Right ventricle myocardium superior (tissue), 1 donor: ENCODE results near the gene PCBP3. TPM values are rescaled to one million over a fixed set of nuclear protein-coding genes. Genes with fewer than 3 reads are reported as not detected.
"Not testable (repeated sequence)": the region's sequence is repeated elsewhere in the genome, so short reads cannot be mapped to it uniquely, and the experiment has no call there.

Experiments used
- ATAC-seq: fragments of 200-7000 bp; cut with Tn5 transposase; one replicate; pipeline ENCODE4 v1.9.1; 2020; ENCODE audit warnings: mild to moderate bottlenecking; ENCODE audit not compliant: poor library complexity
- DNase-seq: peaks from one replicate; pipeline ENCODE4 v3.0.0-alpha.2; 2020
- intact Hi-C: fragments of 100-400 bp; cut with DNase I; formaldehyde crosslinking; loops from one replicate; pipeline ENCODE4 v1.11.2; 2022
- total RNA-seq: library from RNA; stranded (reverse); fragmentation: NEBNext Ultra II Directional; extraction: Animal tissue kit (Norgen Biotek cat#: 25700); gene quantifications from one replicate; pipeline ENCODE4 v1.2.1, GENCODE V29; 2021
- donor health status: DM: no; HTN: yes; CAD: no; lungs with severe emphysema.

PCBP3 gene
- total RNA-seq, 1 donor from 2014 or later: 2.0 TPM

DNA sequence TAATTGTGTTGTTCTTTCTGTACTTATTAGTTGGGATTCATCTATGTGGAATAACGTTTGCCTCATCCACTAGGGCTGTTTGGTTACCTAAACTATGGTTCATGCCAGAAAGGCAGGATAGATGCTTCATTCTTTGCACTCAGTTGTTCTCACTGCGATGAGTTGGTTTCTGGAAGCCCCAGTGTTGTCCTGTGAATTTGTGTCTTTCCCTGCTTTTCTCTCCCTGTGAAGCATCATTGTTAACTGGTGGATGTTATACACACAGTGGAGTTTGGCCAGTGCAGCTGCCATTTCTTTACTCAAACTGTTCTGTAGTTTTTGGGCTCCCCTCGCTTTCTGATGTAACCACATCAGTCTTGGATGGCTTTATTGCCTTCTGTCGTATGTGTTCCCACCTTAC, 194.4 kb downstream of the PCBP3 start:
- DNase-seq: no peak
- intact Hi-C loops: no loop called here
- ATAC-seq: no peak

DNA sequence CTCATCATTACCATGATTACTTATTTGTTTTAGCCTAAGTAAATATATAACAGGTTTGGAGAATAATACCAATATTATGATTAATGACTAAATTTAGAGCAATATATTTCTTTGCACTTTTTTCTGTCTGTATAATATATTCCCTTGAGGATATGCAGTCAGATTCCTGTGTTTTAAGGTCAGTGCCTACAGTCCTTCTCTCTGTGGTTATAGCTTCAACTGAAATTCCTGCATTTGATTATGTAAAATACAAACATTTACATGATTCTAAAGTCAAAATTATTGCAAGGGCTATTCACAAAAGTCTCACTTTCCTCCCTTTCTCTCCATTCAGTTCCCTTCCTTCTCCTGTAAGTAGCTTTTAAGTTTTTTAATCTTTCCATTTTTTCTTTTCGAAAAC, 195.1 kb downstream of the PCBP3 start:
- no peak for DNase-seq
- intact Hi-C loops: no loop called here
- no peak for ATAC-seq

DNA sequence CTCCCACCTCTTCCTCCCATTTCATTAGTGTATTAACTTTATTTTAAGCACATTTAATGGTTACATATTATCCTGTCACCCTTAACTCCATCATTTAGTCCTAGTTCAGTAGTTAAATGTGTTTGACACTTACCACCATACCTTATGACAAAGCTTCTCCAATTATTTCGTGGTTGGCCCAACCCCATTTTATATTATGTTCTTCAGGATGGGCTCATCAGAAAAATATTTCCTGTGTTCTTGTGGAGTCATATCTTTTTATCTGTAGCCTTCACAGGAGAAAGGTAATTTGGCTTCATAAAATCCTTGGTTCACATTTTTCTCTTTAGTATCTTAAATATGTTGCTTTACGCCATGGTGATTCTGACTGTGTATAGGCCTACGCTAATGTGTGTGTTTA, 195.7 kb downstream of the PCBP3 start:
- DNase-seq (no peak), ATAC-seq (no peak)
- intact Hi-C loops: no loop called here

DNA sequence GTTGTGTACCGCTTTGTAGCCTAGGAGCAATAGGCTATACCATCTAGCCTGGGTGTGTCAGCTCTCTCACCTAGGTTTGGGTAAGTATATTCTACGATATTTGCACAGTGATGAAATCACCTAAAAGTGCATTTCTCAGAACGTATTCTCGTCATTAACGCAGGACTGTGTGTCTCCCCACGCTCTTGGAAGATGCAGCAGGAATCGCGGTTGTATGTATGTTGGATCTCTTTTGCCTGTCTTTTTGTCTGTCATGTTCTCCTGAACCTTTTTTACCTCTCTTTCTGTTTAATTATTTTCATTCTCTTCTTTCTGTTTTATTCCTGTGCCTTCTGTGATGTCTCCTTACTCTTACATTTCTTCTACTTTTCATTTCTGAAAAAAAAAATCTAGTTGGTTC, 197.5 kb downstream of the PCBP3 start:
- DNase-seq (no peak), ATAC-seq (no peak)
- intact Hi-C loops: no loop called here

DNA sequence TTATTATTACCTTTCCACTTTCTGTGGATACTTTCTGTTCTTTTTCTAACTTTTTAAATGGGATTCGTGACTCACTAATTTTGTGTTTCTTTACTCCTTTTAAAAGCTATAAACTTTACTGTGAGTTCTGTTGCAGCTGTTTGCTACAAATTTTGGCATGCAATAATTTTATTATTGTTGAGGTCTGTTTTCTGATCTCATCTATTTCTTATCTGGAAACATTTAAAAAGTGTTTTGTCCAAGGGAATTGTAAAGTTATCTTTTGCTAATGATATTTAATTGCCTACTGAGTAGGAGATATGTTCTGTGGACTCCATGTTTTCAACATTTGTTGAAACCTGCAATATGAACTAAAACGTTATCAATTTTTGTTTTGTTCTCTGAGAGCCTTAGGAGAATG, 199.9 kb downstream of the PCBP3 start:
- DNase-seq: no peak
- no peak for ATAC-seq
- intact Hi-C loops: no loop called here

DNA sequence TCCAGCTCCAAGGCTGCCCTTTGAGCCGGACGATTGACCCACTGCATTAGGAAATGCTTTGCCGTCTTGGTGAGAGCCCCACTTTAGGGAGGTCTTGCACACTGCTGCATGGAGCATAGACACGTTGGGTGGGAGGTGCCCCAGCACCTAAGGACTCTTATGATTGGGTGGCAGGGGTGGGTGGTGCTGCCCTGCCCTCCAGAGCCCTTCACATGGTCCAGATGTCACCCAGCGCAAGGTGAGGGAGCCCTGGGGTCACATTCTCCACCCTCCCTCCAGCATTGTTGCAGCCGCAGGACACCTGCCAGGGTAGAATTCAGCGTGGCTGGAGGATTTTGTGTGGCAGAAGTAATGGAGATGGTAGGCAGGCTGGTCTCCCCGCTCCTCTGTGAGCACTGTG, 200.7 kb downstream of the PCBP3 start:
- no peak for ATAC-seq
- no peak for DNase-seq

DNA sequence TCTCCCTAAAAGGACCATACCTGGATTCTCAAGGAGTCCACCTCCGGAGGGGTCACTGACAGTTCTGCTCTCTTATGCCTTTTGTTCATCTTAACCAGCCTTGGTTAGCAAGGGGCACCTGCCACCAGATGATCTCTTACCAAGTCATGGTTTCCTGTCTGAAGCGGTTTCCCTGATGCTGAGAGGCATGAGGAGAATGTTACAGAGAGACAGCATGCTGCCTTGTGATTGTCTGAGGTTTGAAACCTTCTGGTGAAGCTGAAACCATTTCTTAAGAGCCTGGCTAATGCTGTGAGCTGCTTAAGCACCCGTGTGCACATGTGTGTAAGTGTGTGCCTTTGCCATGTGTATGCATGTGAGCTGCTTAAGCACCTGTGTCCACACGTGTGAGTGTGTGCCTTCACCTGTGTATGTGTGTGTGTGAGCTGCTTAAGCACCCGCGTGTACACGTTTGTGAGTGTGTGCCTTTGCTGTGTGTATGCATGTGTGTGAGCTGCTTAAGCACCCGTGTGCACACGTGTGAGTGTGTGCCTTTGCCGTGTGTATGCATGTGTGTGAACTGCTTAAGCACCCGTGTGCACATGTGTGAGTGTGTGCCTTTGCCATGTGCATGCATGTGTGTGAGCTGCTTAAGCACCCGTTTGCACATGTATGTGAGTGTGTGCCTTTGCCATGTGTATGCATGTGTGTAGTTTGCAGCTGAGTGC, 201.7 kb downstream of the PCBP3 start:
- ATAC-seq: no peak
- no peak for DNase-seq
- intact Hi-C loops: no loop called here

More for the DNA sequence above, 200.7 kb downstream of the PCBP3 start:
- intact Hi-C loops: no loop called here

DNA sequence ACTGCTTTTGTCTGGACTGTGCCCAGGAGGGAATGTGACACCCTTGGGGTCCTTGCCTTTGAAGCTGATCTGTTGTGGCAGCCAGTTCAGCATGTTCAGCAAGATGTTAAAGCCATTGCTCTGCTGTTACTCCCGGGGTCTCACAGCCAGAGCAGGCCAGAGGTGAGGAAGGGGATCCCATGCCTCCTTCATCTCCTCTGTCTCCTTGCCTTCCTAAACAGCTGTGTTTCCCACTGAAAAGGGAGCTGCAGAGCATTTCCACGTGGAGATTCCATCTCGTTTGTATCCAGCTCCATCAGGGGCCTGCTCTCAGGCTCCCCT, 202.2 kb downstream of the PCBP3 start:
- intact Hi-C loops: no loop called here
- DNase-seq: no peak
- no peak for ATAC-seq

DNA sequence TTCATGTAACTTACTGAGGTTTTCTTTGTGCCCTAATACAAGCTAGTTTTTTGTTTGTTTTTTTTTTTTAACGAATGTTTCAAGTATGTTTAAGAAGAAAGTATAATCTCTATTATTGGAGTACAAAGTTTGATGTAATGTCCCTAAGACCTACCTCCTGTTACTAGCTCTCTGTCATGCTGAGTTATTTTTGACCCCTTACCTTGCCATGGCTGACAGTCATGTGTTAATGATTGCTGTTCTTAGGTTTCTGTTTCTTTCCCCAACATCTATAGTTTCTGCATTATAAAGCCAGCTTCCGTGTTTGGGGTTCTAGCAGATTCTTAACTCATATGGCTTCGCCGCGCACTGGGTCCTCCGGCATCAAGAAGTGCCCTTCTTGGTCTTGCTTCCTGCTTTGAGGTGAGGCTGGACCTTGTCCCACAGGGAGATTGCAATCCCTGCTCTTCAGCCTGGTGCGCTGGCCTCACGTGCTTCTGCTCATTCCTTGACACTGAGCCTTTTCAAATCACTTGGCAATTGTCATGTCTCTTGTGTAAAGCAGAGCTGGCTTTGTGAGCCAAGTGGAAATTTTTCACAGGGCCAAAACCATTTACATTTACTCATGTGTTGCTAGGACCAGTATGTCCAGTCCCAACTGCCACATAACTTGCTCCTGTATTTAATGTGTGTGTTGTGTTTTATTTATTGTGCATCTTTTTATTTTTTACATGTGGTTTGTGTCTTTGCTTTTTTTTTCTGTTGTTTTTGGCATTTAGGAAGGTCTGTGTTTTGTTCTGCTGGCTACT, 203.0 kb downstream of the PCBP3 start:
- peak; percentile 66 for DNase-seq
- peak; percentile 91 for ATAC-seq
- intact Hi-C loops: no loop called here

DNA sequence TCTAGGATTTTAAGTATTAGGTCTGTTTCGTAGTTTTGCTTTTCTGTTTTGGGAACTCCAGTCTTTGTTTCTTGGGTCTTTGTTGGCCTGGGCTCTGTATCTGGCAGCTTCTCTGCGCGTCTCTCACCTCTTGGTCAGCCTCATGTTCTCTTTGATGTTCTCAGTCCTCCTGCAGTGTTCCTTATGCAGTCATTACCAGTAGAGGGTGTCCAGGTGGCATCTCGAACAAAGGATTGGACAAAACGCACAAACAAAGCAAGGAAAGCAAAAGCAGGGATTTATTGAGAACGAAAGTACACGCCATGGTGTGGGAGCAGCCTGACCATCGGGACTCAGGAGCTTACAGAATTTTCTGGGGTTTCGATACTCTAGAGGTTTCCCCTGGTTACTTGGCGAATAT, 204.3 kb downstream of the PCBP3 start:
- ATAC-seq (no peak), DNase-seq (no peak)
- intact Hi-C loops: no loop called here

DNA sequence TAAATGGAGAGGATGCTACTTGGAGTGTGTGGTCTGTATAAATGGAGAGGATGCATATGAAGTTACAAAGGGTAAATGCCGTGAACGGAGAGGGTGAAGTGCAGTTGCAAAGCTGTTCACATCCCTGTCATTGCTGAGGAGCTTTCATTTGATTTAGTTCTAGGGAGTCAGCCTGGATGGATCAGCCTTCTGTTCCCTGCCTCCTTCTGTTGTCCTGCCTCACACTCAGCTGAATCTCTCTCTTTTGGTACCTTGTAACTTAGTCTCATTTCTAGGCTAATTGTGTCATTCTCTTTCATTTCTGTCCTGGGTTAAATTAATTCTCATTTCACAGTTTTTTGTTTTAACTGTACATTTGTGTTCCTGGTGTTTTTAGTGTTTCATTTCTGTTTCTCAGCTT, 204.8 kb downstream of the PCBP3 start:
- ATAC-seq: no peak
- intact Hi-C loops: no loop called here
- DNase-seq: no peak

DNA sequence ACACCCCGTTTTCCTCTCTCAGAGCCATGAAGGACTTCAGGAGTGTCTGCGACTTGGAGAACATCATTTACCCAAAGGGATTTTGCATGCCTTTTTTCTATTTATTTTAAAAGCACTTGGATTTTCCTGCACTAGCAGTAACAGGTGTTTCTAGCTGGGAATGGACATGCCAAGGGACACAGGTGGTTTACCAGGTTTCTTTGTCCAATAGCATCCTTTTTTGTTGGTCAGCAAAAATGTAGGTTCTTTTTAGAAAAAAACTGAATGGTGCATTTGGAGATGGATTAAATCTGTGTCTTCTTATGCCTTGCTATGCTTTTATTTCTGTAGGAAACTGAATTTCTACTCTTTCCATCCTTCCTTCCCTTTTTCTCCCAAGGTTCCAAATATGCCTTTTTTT, 205.3 kb downstream of the PCBP3 start:
- DNase-seq (no peak), ATAC-seq (no peak)
- intact Hi-C loops: no loop called here

DNA sequence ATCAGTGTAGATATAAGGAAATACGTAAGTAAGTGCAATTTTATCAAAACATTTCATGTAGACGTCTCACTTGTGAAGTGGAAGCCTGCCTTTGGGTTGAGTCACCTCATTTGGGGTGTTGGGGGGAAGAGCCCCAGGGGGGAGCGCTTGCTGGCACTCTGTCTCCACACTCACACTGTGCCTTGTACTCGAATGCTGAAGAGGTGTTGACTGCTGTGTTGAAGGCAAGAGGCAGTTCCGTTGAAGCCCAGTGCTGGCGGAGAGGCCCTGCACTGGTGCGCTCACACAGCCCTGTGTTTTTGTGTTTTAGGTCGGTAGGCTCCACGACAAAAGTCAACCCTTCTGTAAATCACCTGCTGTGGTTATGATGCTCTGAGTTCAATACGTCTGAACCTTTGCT, 206.1 kb downstream of the PCBP3 start:
- DNase-seq (no peak), ATAC-seq (no peak)
- intact Hi-C loops: no loop called here

DNA sequence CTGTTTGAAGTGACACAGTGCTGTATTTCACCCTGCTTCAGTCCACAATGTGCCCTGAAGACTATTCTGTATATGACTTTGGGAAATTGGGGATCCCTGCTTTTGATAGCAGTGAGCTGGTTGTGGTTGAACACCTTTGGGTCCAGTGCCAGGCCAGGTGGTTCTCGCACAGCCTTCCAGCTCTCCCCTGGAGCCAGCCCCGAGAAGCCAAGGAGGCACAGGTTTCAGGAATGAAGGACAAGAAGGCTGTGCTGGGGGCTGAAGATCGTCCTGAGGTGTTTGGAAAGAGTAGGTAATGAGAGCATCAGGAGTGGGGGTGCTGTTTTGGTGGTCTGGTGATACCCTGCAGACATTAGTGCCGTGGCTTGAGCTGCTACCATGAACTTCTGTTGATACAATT, 206.7 kb downstream of the PCBP3 start:
- no peak for DNase-seq
- intact Hi-C loops: no loop called here
- no peak for ATAC-seq

DNA sequence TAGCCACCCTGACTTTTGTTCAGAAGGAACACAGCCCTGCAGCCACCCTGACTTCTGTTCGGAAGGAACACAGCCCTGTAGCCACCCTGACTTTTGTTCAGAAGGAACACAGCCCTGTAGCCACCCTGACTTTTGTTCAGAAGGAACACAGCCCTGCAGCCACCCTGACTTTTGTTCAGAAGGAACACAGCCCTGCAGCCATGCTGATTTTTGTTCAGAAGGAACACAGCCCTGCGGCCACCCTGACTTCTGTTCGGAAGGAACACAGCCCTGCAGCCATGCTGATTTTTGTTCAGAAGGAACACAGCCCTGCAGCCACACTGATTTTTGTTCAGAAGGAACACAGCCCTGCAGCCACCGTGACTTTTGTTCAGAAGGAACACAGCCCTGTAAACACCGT, 208.9 kb downstream of the PCBP3 start:
- ATAC-seq, intact Hi-C loops, DNase-seq: not testable (repeated sequence)

DNA sequence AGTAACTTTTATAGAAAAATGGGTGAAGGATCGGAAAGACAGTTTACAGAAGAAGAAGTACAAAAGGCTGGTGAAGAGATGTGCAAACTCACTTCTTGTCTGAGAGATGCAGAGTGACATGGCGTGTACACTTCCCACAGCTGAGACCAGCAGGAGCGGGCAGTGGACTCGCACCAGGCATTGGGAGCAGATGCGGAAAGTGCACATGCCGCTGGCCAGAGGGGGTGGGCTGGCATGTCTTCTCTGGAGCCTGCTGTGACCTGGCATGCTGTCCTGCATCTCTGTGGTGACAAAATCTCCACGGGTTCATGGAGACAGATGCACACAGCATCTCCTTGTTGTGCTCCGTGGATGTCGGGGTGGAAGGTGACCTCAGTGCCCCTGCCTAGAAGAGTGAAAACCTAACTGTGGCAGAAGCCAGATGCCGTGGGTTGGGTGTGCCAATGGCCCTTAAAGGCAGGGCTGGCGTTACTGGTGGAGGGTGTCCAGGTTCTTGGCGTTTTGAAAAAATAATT, 209.4 kb downstream of the PCBP3 start:
- no peak for ATAC-seq
- DNase-seq: no peak
- intact Hi-C loops: no loop called here

DNA sequence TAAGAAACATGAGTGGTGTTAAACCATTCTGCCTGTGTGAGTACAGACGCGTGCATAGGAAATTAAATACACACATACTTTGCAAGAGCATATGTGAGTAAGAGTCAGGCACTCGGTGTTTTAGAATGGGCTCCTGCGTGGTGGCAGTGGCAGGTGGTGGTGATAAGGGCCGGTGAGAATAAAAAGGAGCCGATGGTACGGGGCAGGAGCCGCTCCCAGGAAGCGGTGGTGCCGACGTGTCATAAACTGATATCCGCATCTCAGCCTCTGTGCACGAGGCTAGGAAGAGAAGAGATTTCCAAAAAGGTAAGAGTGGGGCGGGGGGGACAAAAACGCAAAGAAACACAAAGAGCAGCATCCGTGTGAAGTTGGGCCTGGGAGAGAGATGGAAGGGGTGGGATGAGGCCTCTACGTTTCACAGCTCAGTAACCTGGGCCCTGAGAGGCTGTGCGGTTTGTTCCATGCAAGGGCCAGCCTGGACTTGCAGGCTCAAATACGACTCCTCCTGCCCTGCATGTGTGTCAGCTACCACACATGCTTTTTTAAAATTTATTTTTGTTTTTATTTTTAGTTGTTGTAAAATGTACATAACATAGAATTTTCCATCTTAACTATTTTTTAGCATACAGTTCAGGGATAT, 210.3 kb downstream of the PCBP3 start:
- DNase-seq: no peak
- intact Hi-C loops: no loop called here
- no peak for ATAC-seq

DNA sequence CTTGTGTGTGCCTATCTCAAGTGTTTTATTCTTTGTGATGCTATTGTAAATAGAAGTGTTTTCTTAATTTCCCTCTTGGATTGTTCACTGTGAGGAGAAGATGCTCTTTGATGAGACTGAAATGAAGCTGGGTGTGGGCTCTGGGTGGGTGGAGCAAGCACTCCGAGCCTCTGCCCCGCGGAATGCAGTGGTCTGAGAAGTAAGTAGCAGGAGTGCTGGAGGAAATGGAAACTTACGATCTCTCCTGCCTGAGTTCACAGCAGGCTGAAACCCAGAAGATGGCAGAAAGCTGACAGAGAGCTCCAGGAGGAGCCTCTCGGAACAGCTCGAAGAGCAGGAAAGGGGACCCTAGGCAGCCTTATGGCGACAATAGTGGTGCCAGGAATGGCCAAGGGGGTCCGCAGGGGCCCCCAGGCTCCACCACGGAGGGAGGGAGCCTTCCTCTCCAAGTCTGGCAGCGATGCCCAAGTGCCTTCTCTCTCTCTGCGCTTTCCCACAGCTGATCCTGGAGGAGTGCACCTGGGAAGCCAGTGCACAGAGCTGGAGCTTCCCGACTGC, 211.2 kb downstream of the PCBP3 start:
- intact Hi-C loops: no loop called here
- ATAC-seq (no peak), DNase-seq (no peak)

DNA sequence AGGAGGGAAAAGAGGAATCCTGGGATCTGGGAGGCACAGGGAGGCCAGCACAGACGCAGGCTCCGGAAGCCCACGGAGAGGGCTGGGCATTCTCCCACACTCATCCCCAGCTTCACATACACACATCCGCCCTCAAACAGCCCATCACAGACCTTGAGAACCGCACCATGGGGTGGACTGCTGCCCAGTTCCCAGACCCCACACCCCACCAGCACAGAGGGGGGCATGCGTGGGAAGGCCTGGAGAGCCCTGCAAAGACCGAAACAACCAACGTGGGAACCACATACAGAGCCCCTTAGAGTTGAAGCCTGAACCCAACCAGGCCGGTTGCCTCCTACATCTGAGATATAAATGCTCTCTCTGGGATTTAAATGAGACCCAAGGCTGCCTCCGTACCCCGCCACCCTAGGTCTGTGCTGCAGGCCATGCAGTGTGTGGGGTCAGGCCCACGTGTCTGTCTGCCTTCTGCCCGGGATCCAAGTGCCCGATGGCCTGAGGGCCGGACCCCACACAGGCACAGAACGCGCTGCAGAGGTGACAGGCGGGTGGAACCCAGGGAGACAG, 211.8 kb downstream of the PCBP3 start:
- intact Hi-C loops: no loop called here
- no peak for DNase-seq
- ATAC-seq: no peak
